ENCODE results near the gene RAB29.

GRCh38 chr1:205725514-205725913 is 49.8 kb downstream of the RAB29 start:
- TF ChIP-seq MAX (IDR thresholded peaks at IDR 0.05) = no peak
- no peak for TF ChIP-seq RAD21 (IDR thresholded peaks at IDR 0.05; ENCODE audit: low read depth)
- TF ChIP-seq YY1 (IDR thresholded peaks at IDR 0.05; ENCODE audit: low read depth) = no peak
- no peak for TF ChIP-seq TAF1 (IDR thresholded peaks at IDR 0.05; ENCODE audit: low read depth)
- no peak for TF ChIP-seq NFIC (IDR thresholded peaks at IDR 0.05)
- TF ChIP-seq REST (IDR thresholded peaks at IDR 0.05; ENCODE audit: low read depth) = no peak
- no peak for TF ChIP-seq EP300 (IDR thresholded peaks at IDR 0.05; ENCODE audit: borderline replicate concordance)
- no peak for TF ChIP-seq CEBPB (IDR thresholded peaks at IDR 0.05)
- no peak for TF ChIP-seq USF1 (IDR thresholded peaks at IDR 0.05)
- no peak for TF ChIP-seq TEAD4 (IDR thresholded peaks at IDR 0.05)
- TF ChIP-seq EGR1 (IDR thresholded peaks at IDR 0.05) = no peak

All from Ishikawa (cell line).